ENCODE data around the gene ADAMTS17.

- TF ChIP-seq CTCF (conservative IDR thresholded peaks at IDR 0.05) (no peak), ZFX (IDR thresholded peaks at IDR 0.05) (no peak)
Measured at GRCh38 chr15:100263031-100263430, 78.7 kb downstream of the ADAMTS17 start.
